CD4-positive, alpha-beta T cell (primary cell): ENCODE results near the gene FBLN2. TPM values are rescaled to one million over a fixed set of nuclear protein-coding genes. Genes with fewer than 3 reads are reported as not detected.

Source experiments
- ATAC-seq: fragments of 200-7000 bp; cut with Tn5 transposase; one replicate; pipeline ENCODE4 v1.10.0; 2022; ENCODE audit warnings: mild to moderate bottlenecking; ENCODE audit not compliant: poor library complexity
- CTCF ChIA-PET: fragments of 350-600 bp; sonication (Branson Sonifier 250); formaldehyde crosslinking; loops from one replicate; lab custom pipeline; 2021; ENCODE audit warnings: antibody characterized with exemption, inconsistent platforms; lab: Charles Lee
- POLR2A ChIA-PET: fragments of 350-600 bp; sonication (Branson Sonifier 250); formaldehyde crosslinking; loops from one replicate; lab custom pipeline; 2021; ENCODE audit warnings: antibody characterized with exemption, inconsistent platforms; lab: Charles Lee
- DNase-seq, 14 experiments: peaks; one replicate each; pipeline ENCODE4 v3.0.0-alpha.2; 2013 to 2020; ENCODE audit warnings: mixed read lengths in 2 of 14
- H3K27ac ChIP-seq, 2 donors: one replicate each; pipeline versions ENCODE4 v1.5.1 to v1.7.0; 2013; ENCODE audit warnings: low read length in 2 of 2, low read depth in 1 of 2, mild to moderate bottlenecking in 1 of 2
- H3K27me3 ChIP-seq, 2 experiments: 1 replicate in 1 of 2; 2 replicates in 1 of 2; pipeline versions ENCODE4 v1.6.1 to v1.7.0; 2013; ENCODE audit warnings: low read length in 2 of 2, control low read depth in 1 of 2, mild to moderate bottlenecking in 1 of 2, moderate library complexity in 1 of 2; ENCODE audit not compliant: insufficient read depth in 2 of 2, control insufficient read depth in 1 of 2
- H3K36me3 ChIP-seq: one replicate; pipeline ENCODE4 v1.6.1; 2013; ENCODE audit warnings: low read length, control low read depth; ENCODE audit not compliant: insufficient read depth
- H3K4me1 ChIP-seq: one replicate; pipeline ENCODE4 v1.6.1; 2013; ENCODE audit warnings: low read length, control low read depth; ENCODE audit not compliant: insufficient read depth
- H3K4me3 ChIP-seq: one replicate; pipeline ENCODE4 v1.5.1; 2013; ENCODE audit warnings: mild to moderate bottlenecking, low read length, moderate library complexity
- H3K9me3 ChIP-seq, 2 experiments: 1 replicate in 1 of 2; 2 replicates in 1 of 2; pipeline versions ENCODE4 v1.6.1 to v1.7.0; 2013; ENCODE audit warnings: low read length in 2 of 2, mild to moderate bottlenecking in 2 of 2, control low read depth in 1 of 2, moderate library complexity in 1 of 2; ENCODE audit not compliant: control insufficient read depth in 1 of 2, insufficient read depth in 1 of 2
- H3K27ac Mint-ChIP-seq: one replicate; pipeline ENCODE4 v1.8.0; 2020; ENCODE audit warnings: mixed read lengths
- H3K27me3 Mint-ChIP-seq: one replicate; pipeline ENCODE4 v1.8.0; 2021; ENCODE audit warnings: mixed read lengths
- H3K36me3 Mint-ChIP-seq: one replicate; pipeline ENCODE4 v1.8.0; 2021; ENCODE audit warnings: low read depth, mixed read lengths
- H3K4me1 Mint-ChIP-seq: one replicate; pipeline ENCODE4 v1.8.0; 2021; ENCODE audit warnings: low read depth, mixed read lengths
- H3K4me3 Mint-ChIP-seq: one replicate; pipeline ENCODE4 v1.8.0; 2020; ENCODE audit warnings: mild to moderate bottlenecking, mixed read lengths
- H3K9me3 Mint-ChIP-seq: one replicate; pipeline ENCODE4 v1.8.0; 2020; ENCODE audit warnings: mixed read lengths
- intact Hi-C, 2 experiments: fragments of 100-400 bp; cut with DNase I in 1 of 2; cut with micrococcal nuclease in 1 of 2; formaldehyde crosslinking; loops; one replicate each; pipeline versions ENCODE4 v1.15.1 to v1.9.0; 2023 to 2025; cut with DNase I, micrococcal nuclease
- total RNA-seq, 174 experiments: library from RNA in 2 of 174; stranded (reverse) in 2 of 174; gene quantifications; one replicate each; pipeline ENCODE4 v1.2.3 and lab custom pipeline; 2021 to 2026
- TF ChIP-seq, protein P1 (sequence below): fragments of 200-600 bp; IDR thresholded peaks from one replicate; pipeline ENCODE4 v1.8.0; 2022; ENCODE audit warnings: antibody characterized with exemption, mild to moderate bottlenecking

Gene FBLN2
- total RNA-seq, 2 experiments from 2014 or later, result 0.19 to 0.25 TPM

DNA sequence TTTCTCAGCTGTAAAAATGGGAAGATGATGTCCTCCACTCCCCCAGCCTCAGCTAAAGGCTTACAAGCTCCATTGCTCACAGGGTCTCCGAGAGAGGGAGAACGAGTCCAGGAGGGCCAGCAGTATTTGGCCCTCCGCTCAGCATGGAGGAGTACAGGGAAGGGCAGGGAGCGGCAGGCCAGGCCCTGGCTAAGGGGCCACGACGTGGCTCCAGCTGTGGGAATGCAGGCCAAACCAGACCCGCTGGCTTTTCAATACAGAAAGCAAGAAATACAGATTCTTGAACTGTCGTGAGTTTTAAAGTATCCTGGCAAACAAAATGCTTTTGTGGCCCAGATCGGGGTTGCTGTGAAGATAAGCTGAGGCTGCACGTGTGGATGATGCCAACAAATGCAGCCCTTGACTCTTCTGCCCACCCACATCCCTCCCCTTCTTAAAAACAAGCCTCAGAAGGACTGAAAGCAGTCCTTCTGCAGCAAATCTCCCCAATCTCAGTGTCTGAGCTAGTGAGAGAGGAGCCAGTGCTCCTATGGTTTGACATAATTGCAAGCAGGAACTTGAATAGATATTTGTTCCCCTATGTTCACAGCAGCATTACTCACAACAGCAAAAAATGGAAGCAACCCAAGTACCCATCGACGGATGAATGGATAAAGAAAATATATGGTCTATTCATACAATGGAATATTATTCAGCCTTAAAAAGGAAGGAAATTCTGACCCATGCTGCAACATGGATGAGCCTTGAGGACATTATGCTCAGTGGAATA, 18.5 kb upstream of the FBLN2 start:
- CTCF ChIA-PET, result no interaction called here
- Mint-ChIP-seq H3K4me1 (no peaks in the 10 kb centered on the region), H3K36me3 (no peaks in the 10 kb centered on the region), H3K4me3 (no peak overlapping the region), H3K27me3 (no peaks in the 10 kb centered on the region), H3K9me3 (no peaks in the 10 kb centered on the region), H3K27ac (no peak overlapping the region)
- intact Hi-C loops, result no loop called here
- DNase-seq, result no peak
- Histone ChIP-seq H3K4me1 (no peaks in the 10 kb centered on the region), H3K27ac (no peak overlapping the region), H3K36me3 (no peaks in the 10 kb centered on the region), H3K9me3 (no peaks in the 10 kb centered on the region), H3K4me3 (no peak overlapping the region), H3K27me3 (no peaks in the 10 kb centered on the region)
- POLR2A ChIA-PET, result no interaction called here
- TF ChIP-seq, protein P1, sequence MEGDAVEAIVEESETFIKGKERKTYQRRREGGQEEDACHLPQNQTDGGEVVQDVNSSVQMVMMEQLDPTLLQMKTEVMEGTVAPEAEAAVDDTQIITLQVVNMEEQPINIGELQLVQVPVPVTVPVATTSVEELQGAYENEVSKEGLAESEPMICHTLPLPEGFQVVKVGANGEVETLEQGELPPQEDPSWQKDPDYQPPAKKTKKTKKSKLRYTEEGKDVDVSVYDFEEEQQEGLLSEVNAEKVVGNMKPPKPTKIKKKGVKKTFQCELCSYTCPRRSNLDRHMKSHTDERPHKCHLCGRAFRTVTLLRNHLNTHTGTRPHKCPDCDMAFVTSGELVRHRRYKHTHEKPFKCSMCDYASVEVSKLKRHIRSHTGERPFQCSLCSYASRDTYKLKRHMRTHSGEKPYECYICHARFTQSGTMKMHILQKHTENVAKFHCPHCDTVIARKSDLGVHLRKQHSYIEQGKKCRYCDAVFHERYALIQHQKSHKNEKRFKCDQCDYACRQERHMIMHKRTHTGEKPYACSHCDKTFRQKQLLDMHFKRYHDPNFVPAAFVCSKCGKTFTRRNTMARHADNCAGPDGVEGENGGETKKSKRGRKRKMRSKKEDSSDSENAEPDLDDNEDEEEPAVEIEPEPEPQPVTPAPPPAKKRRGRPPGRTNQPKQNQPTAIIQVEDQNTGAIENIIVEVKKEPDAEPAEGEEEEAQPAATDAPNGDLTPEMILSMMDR, result no peak
- no peak for ATAC-seq

DNA sequence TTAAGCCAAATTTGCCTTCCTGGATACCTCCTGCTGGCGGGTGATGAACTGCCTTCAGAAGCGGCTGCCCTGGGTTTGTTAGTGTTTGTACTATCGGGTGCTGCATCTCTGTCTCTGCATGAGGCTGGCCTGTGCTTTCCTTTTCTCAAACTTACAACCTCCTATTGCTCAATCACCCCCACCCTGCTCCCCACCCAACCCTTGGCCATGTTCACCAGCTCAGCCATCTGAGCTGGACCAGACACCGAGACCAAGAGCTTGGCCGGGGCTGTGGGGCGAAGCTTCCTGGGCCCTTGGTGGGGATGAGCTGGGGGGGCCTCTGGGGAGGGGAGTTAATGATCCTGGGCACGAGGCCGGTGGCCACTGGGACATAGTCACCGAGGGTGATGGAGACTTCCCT, 16.8 kb upstream of the FBLN2 start:
- Histone ChIP-seq H3K9me3 (no peaks in the 10 kb centered on the region), H3K4me3 (no peak overlapping the region), H3K27me3 (no peaks in the 10 kb centered on the region), H3K27ac (no peak overlapping the region), H3K36me3 (no peaks in the 10 kb centered on the region), H3K4me1 (peaks cover 8% of the 10 kb centered on the region)
- no peaks in the 10 kb centered on the region for H3K36me3 Mint-ChIP-seq
- TF ChIP-seq, protein P1, result no peak
- H3K27ac Mint-ChIP-seq, result no peak overlapping the region
- no peak overlapping the region for H3K4me3 Mint-ChIP-seq
- DNase-seq (no peak), ATAC-seq (no peak)
- H3K9me3 Mint-ChIP-seq, result no peaks in the 10 kb centered on the region
- H3K4me1 Mint-ChIP-seq, result peaks cover 8% of the 10 kb centered on the region
- intact Hi-C loops, result no loop called here
- no peaks in the 10 kb centered on the region for H3K27me3 Mint-ChIP-seq
- POLR2A ChIA-PET, result no interaction called here
- CTCF ChIA-PET, result interaction anchor here (0.6 kb wide), 1 partner anchor 705 kb away, joined by 3 read pairs; no protein-coding TSS in a partner anchor

GRCh38 chr3:13532631-13533030, 16.3 kb upstream of the FBLN2 start:
- H3K4me3 Mint-ChIP-seq, result no peak overlapping the region
- CTCF ChIA-PET, result no interaction called here
- H3K9me3 ChIP-seq, result no peaks in the 10 kb centered on the region
- no peak overlapping the region for H3K27ac ChIP-seq
- ATAC-seq (no peak), DNase-seq (no peak)
- no peaks in the 10 kb centered on the region for H3K9me3 Mint-ChIP-seq
- peaks cover 8% of the 10 kb centered on the region for H3K4me1 ChIP-seq
- POLR2A ChIA-PET, result no interaction called here
- TF ChIP-seq, protein P1, result no peak
- H3K4me1 Mint-ChIP-seq, result peaks cover 8% of the 10 kb centered on the region
- no peaks in the 10 kb centered on the region for H3K36me3 Mint-ChIP-seq
- no peak overlapping the region for H3K4me3 ChIP-seq
- no peaks in the 10 kb centered on the region for H3K27me3 Mint-ChIP-seq
- H3K27ac Mint-ChIP-seq, result no peak overlapping the region
- no peaks in the 10 kb centered on the region for H3K27me3 ChIP-seq
- intact Hi-C loops, result no loop called here
- H3K36me3 ChIP-seq, result no peaks in the 10 kb centered on the region
